ENCODE measurements around the gene TNNI3. TPM values are rescaled to one million over a fixed set of nuclear protein-coding genes. Genes with fewer than 3 reads are reported as not detected.

The TNNI3 gene
- total RNA-seq, 1 donor from 2014 or later = 5.4 TPM

GRCh38 chr19:55118401-55118991 lies 39.0 kb downstream of the TNNI3 start:
- TF ChIP-seq CTCF (conservative IDR thresholded peaks at IDR 0.05) = no peak
- Mint-ChIP-seq H3K27ac (ENCODE audit: unreplicated experiment) (peak overlapping the region; percentile 99), H3K4me3 (peak overlapping the region; percentile 98), H3K4me1 (peaks cover 42% of the 10 kb centered on the region), H3K27me3 (ENCODE audit: low read depth) (peaks cover 32% of the 10 kb centered on the region), H3K9me3 (no peaks in the 10 kb centered on the region), H3K36me3 (ENCODE audit: low read depth) (no peaks in the 10 kb centered on the region)
- DNase-seq (ENCODE audit: low read depth, low spot score) = peak; percentile 34

- H3K27me3 Mint-ChIP-seq (ENCODE audit: low read depth) = peaks cover 25% of the 10 kb centered on the region
- H3K27ac Mint-ChIP-seq (ENCODE audit: unreplicated experiment) = peak overlapping the region; percentile 99
- no peaks in the 10 kb centered on the region for H3K9me3 Mint-ChIP-seq
- peak; percentile 88 for DNase-seq (ENCODE audit: low read depth, low spot score)
- H3K4me3 Mint-ChIP-seq = peak overlapping the region; percentile 98
- H3K36me3 Mint-ChIP-seq (ENCODE audit: low read depth) = no peaks in the 10 kb centered on the region
- H3K4me1 Mint-ChIP-seq = peaks cover 44% of the 10 kb centered on the region
- TF ChIP-seq CTCF (conservative IDR thresholded peaks at IDR 0.05) = no peak
Measured at GRCh38 chr19:55117663-55118391, 39.7 kb downstream of the TNNI3 start.

- Mint-ChIP-seq H3K27me3 (ENCODE audit: low read depth) (peaks cover 19% of the 10 kb centered on the region), H3K27ac (ENCODE audit: unreplicated experiment) (peak within 1 kb of the TSS; percentile 99), H3K4me1 (peaks cover 44% of the 10 kb centered on the region), H3K9me3 (no peaks in the 10 kb centered on the region), H3K36me3 (ENCODE audit: low read depth) (no peaks in the 10 kb centered on the region), H3K4me3 (peak within 1 kb of the TSS; percentile 98)
- DNase-seq (ENCODE audit: low read depth, low spot score) = no peak
- TF ChIP-seq CTCF (conservative IDR thresholded peaks at IDR 0.05) = no peak
Measured at GRCh38 chr19:55116859-55117662, 40.5 kb downstream of the TNNI3 start, which contains the start of gene PPP1R12C. TSS of gene PPP1R12C (minus strand) at chr19:55117637. CDS start at chr19:55117543, 94 bp downstream.

- peak overlapping the region; percentile 92 for H3K4me3 Mint-ChIP-seq
- H3K4me1 Mint-ChIP-seq = peaks cover 44% of the 10 kb centered on the region
- peaks cover 14% of the 10 kb centered on the region for H3K27me3 Mint-ChIP-seq (ENCODE audit: low read depth)
- peak; percentile 29 for DNase-seq (ENCODE audit: low read depth, low spot score)
- peak overlapping the region; percentile 93 for H3K27ac Mint-ChIP-seq (ENCODE audit: unreplicated experiment)
- no peak for TF ChIP-seq CTCF (conservative IDR thresholded peaks at IDR 0.05)
- no peaks in the 10 kb centered on the region for H3K9me3 Mint-ChIP-seq
- H3K36me3 Mint-ChIP-seq (ENCODE audit: low read depth) = no peaks in the 10 kb centered on the region
Measured at GRCh38 chr19:55116232-55116858, 41.2 kb downstream of the TNNI3 start.

- H3K36me3 Mint-ChIP-seq (ENCODE audit: low read depth) = no peaks in the 10 kb centered on the region
Measured at GRCh38 chr19:55115446-55116065, 42.0 kb downstream of the TNNI3 start.

More at GRCh38 chr19:55115446-55116065, 42.0 kb downstream of the TNNI3 start:
- H3K27ac Mint-ChIP-seq (ENCODE audit: unreplicated experiment) = no peak overlapping the region
- no peak for TF ChIP-seq CTCF (conservative IDR thresholded peaks at IDR 0.05)
- DNase-seq (ENCODE audit: low read depth, low spot score) = no peak
- no peaks in the 10 kb centered on the region for H3K9me3 Mint-ChIP-seq
- peaks cover 44% of the 10 kb centered on the region for H3K4me1 Mint-ChIP-seq
- H3K27me3 Mint-ChIP-seq (ENCODE audit: low read depth) = peaks cover 9% of the 10 kb centered on the region
- peak overlapping the region; percentile 92 for H3K4me3 Mint-ChIP-seq
